GM21723 (cell line): ENCODE results near the gene OR13A1.
"Not testable (repeated sequence)": the region's sequence is repeated elsewhere in the genome, so short reads cannot be mapped to it uniquely, and the experiment has no call there.

ENCODE experiments used
- ATAC-seq: cut with Tn5 transposase; IDR thresholded peaks from one replicate; pipeline ENCODE4 v1.9.1; 2021; ENCODE audit warnings: mild to moderate bottlenecking, moderate library complexity; ENCODE audit not compliant: unreplicated experiment

The OR13A1 gene

GRCh38 chr10:45286980-45287379 is 28.4 kb downstream of the OR13A1 start:
- ATAC-seq = no peak

GRCh38 chr10:45282061-45282460 is 33.3 kb downstream of the OR13A1 start:
- no peak for ATAC-seq

GRCh38 chr10:45280113-45280760 is 35.2 kb downstream of the OR13A1 start:
- no peak for ATAC-seq

GRCh38 chr10:45279682-45280081 is 35.7 kb downstream of the OR13A1 start:
- ATAC-seq = no peak

DNA sequence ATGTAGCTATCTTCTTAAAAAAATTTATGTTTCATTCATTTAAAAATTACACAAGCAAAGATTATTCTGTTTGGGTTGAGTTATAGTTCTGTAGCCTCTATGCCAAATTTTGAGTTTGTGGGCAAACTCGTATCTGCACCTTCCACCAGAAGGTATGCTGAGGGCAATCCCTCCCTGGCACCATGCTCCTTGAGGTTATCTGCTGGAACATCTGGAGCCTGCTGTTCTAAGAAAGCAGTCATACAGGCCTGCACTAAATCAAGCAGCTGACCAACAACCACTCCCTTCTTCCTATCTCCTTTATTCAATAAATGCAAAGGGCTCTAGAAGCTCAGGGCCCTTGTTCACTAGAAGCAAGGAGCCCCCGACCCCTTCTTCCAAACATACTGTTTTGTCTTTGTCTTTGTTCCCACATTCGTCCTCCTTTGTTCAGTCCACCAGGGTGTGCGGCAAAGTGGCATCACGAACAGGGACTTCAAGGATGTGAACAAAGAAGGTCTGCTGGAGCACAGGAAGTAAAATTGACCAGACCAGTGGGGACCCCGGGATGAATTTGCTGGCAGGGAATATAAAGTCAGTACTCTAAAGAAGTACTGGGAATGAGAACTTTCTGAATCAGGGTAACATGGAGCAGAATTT is 36.4 kb downstream of the OR13A1 start:
- no peak for ATAC-seq

- not testable (repeated sequence) for ATAC-seq
Measured at GRCh38 chr10:45276146-45276545, 39.3 kb downstream of the OR13A1 start.

- ATAC-seq = no peak
Measured at GRCh38 chr10:45274364-45274763, 41.0 kb downstream of the OR13A1 start.

DNA sequence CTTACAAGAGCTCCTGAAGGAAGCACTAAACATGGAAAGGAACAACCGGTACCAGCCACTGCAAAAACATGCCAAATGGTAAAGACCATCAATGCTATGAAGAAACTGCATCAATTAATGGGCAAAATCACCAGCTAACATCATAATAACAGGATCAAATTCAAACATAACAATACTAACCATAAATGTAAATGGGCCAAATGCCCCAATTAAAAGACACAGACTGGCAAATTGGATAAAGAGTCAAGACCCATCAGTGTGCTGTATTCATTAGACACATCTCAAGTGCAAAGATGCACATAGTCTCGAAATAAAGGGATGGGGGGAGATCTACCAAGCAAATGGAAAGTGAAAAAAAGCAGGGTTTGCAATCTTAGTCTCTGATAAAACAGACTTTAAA is 47.6 kb downstream of the OR13A1 start:
- ATAC-seq = not testable (repeated sequence)

- ATAC-seq = no peak
Measured at GRCh38 chr10:45265996-45266395, 49.4 kb downstream of the OR13A1 start.

GRCh38 chr10:45261946-45262345 is 53.5 kb downstream of the OR13A1 start:
- ATAC-seq = no peak

GRCh38 chr10:45261243-45261775 is 54.1 kb downstream of the OR13A1 start:
- no peak for ATAC-seq

DNA sequence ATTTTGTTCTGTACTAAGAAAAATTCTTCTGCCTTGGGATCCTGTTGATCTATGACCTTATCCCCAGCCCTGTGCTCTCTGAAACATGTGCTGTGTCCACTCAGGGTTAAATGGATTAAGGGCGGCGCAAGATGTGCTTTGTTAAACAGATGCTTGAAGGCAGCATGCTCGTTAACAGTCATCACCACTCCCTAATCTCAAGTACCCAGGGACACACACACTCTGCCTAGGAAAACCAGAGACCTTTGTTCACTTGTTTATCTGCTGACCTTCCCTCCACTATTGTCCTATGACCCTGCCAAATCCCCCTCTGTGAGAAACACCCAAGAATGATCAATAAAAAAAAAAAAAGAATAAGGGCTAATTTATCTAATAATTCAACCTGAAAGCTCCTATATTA is 54.8 kb downstream of the OR13A1 start:
- not testable (repeated sequence) for ATAC-seq

DNA sequence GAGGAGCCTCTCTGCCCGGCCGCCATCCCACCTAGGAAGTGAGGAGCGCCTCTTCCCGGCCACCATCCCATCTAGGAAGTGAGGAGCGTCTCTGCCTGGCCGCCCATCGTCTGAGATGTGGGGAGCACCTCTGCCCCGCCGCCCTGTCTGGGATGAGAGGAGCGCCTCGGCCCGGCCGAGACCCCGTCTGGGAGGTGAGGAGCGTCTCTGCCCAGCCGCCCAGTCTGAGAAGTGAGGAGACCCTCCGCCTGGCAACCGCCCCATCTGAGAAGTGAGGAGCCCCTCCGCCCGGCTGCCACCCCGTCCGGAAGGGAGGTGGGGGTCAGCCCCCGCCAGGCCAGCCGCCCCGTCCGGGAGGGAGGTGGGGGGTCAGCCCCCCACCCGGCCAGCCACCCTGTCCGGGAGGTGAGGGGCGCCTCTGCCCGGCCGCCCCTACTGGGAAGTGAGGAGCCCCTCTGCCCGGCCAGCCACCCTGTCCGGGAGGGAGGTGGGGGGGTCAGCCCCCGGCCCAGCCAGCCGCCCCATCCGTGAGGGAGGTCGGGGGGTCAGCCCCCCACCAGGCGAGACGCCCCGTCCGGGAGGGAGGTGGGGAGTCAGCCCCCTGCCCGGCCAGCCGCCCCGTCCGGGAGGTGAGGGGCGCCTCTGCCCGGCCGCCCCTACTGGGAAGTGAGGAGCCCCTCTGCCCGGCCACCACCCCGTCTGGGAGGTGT is 55.5 kb downstream of the OR13A1 start:
- not testable (repeated sequence) for ATAC-seq

DNA sequence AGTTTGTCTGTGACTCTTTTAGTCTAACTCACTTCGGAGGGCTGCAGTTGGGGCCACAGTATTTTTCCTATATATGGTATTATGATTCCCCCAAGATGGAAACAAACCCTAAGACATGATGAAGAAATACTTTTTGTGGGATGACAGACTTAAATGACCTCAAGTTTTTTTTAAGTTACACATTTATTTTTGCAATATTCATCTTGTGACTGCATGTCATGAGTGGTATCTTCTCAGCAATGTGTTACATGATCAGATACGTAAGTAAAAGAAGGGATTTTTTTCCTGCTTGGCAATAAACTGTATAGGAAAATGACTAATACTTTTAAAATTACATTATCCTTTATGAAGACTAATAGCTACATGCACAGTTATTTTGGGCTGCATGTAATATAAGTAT is 57.8 kb downstream of the OR13A1 start:
- ATAC-seq = no peak

DNA sequence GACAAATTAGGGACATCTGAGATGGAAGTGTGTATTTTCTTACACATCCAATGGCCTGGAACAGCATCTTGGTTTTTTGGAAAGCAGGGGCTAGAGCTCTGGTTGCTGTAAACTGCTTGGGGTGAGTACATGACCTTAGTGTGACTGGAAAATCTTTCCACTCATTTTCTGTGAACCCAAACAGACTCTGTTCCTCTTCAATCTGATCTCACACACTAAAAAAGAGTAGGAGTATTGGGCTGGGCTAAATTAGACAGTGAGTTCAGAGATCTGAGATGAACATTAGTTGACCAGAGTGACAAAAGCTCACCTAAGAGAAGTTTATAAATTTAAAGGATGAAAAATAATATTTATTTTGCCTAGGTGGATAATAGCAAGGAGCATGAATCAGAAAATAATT is 59.2 kb downstream of the OR13A1 start:
- no peak for ATAC-seq

GRCh38 chr10:45255706-45256105 is 59.7 kb downstream of the OR13A1 start:
- ATAC-seq = no peak

DNA sequence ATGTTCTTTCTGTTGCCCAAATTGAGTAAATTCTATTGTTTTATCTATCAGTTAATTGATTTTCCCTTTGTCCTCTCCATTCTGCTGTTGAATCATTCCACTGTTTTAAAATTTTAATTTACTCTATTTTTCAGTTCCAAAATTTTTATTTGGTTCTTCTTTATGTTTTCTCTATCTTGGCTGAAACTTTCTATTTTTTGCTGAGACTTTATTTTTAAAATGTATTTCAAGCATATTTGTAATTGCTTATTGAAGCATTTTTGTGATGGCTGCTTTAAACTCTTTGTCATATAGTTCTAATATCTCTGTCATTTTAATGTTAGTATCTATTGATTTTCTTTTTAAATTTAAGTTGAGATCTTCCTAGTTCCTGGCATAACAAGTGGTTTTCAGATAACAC is 60.5 kb downstream of the OR13A1 start:
- no peak for ATAC-seq

DNA sequence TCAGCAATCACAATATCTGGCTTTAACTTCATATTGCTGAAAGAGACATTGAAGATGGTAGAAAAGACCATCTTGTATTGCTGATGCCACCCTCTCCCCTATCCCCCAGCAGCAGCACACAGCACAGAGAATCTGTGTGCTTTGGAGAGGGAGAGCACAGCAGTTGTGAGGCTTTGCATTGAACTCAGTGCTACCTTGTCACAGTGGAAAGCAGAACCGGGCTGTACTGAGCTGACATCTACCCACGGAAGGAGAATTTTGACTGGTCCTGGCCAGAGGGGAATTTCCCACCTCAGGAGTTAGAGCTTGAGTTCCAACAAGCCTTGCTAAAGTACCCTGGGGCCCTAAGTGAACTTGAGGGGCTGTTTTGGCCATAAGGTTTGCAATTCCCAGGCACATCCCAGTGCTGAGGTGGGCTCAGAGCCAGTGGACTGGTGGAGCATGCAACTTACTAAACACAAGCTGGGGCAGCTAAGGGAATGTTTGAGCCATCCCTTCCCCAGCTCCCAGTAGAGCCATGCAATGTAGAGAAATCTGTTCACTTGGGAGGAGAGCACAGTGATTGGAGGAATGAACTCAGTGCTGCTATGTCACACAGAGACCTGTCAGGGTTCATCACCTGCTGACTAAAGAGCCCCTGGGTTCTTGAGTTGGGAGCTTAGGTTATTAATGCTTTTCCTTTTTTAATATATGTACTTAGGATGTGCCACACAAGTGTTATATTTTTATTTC is 62.1 kb downstream of the OR13A1 start:
- ATAC-seq = peak; percentile 56
